GM19351 (cell line): Measurements from ENCODE around the gene DOCK9.

Source experiments
- ATAC-seq: cut with Tn5 transposase; IDR thresholded peaks from one replicate; pipeline ENCODE4 v1.9.1; 2021; ENCODE audit warnings: mild to moderate bottlenecking, moderate library complexity; ENCODE audit not compliant: unreplicated experiment

Gene DOCK9

DNA sequence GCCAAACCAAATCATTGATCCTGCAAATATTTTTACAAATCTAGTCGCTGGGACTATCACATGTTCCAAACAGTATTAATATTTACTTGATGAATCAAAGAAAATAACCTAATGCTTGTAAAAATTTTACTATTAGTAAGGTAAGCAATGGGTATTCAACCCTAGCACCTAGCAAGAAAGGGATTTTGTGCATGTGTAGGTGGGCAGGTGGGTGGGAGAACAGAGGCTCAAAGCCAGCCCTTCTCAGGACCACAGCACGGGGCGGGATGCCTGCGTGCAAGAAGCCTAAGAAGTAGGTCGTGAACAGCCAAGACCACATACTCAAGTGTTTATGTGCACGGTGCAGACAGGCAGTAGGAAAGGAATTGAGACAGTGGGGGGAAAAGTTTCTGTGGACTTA lies 26.6 kb downstream of the DOCK9 start:
- ATAC-seq, result no peak

DNA sequence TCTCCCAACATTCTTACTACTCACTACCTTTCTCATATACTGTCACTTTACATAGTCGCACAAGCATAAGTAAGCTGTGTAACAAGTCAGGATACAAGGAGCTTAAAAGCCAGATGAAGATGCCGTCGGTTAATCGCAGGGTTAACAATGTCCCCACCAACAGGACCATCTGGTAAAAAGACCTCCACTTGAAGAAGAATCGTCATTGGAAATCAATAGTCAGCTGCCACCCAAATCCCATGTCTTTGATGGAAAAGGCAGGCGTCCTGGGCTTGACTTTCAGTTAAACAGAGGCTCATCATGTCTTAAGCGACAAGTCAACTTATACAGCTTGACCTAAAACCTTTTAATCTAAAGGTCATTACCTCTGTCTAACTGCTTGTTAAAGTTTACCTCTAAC lies 27.2 kb downstream of the DOCK9 start:
- ATAC-seq, result no peak

DNA sequence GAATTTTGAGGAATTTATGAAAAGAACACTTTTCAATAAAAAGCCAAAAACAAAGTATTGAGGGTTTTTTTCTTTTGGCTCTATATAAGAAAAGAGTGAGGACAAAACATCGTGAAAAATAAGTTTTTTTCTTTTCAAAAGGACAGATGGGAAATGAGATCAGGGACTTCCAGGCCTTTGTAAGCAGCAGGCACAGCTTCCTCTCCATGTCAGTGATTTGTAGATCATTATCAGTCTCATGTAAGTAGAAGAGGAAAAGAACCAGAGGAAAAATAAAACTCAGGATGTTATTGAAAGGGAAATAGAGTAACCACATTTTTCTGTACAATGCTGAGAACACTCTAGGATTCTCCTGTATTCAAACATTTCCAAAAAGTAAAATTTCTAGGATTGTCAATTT lies 29.9 kb downstream of the DOCK9 start:
- no peak for ATAC-seq

DNA sequence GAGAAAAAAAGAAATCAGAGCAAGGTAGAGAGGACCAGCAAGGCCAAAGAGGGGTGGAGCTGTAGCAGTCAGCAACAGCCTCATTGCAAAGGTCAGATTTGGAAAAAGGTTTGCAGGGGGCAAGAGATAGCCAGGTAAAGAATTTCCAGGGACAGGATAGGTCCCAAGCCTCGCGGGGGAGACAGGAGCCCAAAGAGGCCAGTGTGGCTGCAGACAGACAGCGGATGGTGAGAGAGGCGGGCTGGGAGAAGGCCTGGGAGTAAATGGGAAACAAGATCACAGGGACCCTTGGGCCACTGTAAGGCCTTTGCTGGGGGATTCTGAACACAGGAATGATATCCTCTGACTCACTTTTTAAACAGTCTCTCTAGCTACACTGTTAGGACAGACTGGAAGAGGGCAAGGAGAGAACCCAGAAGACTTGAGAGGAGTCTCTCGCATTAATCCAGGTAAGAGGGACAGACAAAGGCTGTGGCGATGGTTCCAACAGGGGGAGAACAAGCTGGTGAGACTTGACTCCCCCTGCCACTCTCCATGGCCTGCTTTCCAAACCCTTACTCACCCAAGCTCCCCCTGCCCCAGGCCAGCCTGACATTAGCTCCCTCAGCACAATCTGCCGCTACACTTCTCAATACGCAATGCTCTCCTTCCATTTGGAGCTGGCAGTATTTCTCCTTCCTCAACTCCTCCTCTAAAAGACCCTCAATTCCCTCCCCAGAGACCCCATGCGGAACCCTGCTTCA lies 31.8 kb downstream of the DOCK9 start:
- ATAC-seq, result no peak

DNA sequence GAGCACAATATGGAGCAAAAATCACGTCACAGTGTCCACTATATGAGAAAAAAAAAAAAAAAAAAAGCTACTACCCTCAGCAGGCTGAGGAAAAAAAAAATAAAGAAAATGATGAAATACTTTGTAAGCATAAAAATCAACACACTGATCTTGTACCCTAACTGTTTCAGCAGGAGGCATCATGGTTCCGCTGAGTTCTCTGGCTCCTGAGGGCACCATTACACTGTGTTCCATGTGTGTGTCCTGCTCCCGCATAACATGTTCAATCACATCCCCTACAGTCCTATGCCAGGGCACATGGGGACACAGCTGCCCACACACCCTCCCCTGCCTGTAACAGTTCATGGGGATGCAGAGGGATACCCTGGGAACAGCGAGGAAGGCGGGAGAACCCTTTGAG lies 33.5 kb downstream of the DOCK9 start:
- no peak for ATAC-seq

DNA sequence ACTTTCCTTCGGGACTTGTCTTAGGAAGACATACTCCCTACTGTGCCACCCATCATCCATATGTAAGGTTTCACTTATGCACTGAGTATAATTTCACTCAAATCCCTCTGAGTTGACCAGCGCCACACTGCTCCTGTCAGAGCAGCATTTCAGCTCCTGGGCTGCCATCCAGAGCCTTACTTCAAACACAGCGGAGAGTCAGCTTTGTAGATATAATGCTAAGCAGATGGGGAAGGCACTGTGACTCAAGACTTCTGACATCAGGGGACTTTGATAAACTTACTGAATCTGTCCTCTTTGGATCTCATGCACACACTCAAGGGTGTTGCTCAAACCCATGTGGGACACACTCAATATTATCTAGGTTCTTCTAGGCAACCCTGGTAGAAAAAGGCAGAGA lies 34.9 kb downstream of the DOCK9 start:
- no peak for ATAC-seq

DNA sequence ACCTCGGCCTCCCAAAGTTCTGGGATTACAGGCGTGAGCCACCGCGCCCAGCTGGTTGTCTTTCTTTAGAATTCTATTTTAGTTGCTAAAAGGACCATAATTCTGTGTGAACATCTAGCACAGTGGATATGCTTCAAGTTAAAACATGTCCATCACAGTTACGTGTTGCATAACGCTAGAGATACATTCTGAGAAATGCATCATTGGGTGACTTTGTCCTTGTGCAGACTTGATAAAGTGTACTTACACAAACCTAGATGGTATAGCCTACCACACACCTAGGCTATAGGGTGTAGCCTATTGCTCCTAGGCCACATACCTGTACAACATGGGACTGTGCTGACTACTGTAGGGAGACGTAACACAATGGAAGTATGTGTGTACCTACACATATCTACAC lies 35.4 kb downstream of the DOCK9 start:
- ATAC-seq, result no peak

DNA sequence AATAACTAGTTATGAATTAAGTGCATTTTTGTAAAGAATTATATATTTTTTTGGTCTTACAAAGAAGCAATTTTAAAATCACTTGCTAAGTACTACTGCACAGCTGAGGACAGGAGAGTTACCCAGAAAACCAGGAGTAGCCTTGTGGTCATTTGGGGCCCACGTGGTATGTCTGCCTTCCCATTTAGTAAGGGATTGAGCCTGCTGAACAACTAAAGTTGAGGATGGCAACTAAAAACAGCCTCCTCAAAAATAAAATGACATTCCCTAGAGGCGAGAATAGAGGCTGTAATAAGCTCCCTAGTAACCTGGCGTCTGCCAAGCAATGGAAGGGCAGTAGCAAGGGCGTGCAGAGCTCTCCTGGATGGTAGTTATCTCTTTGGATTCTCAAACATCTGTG lies 36.3 kb downstream of the DOCK9 start:
- ATAC-seq, result no peak

DNA sequence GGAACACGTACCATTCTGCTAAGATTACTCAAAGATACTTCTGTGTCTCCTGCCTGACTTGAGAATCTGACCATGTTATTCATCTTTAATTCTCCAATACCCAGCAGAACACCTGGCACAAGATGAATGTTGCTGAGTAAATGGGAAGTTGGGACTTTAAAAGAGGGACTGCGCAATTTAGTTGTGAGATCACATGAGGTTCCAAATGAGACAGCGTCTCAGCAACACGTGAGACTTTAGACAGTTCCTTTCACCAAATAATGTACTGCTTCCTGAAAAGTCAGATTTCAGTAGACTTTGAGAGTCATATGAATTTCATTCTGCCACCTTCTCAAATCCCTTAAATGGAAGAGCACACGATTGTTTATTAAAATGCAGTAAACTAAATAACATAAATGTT lies 36.7 kb downstream of the DOCK9 start:
- no peak for ATAC-seq

DNA sequence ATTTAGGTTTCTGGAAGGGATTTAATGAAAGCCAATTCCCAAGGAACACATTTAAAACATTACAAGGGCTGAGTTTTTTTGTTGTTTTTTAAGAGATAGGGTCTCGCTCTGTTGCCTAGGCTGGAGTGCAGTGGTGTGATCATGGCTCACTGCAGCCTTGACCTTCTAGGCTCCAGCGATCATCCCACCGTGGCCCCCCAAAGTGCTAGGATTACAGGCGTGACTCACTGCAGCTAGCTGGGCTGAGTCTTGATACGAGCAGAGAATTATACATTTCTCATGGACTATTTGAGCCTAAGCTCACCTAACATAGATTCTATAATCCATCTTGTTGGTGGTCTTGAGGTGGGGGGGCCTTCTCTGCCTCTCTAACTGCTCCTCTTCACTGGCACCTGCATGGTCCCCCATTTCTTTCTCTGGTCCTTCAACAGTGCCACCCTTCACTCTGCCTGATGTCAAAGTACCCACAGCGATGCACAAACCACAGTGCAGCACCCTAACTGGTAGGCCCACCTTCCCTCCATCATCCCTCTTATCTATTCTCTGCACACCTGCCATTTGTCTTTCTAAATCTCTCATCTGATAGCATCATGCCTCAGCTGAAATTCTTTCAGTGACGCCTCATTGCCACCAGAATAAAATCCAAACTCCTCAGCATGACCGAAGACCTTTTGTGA lies 37.4 kb downstream of the DOCK9 start:
- ATAC-seq, result no peak

DNA sequence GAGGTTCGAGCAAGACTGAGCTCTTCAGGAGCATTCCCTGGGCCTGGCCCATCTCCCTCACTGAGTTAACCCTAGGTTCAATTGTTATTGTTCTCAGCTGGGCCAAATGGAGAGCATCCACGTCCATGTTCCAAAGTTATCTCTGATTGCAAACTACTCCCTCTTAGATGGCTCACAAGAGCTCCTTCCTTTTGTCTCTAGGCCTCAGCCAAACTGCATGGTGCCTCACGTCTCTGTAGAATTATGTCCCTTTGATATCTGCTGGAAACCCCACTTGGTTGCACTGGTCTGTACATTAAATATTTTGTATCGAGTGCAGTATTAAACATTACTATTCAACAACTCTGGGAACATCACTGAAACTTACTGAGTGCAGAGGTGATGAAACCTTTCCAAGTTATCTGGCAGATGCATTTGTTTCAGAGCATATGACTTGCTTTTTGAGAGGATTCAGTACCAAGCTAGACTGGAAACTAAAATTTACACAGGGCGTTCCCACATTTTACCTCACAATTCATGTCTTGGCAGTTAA lies 38.1 kb downstream of the DOCK9 start:
- ATAC-seq, result no peak

DNA sequence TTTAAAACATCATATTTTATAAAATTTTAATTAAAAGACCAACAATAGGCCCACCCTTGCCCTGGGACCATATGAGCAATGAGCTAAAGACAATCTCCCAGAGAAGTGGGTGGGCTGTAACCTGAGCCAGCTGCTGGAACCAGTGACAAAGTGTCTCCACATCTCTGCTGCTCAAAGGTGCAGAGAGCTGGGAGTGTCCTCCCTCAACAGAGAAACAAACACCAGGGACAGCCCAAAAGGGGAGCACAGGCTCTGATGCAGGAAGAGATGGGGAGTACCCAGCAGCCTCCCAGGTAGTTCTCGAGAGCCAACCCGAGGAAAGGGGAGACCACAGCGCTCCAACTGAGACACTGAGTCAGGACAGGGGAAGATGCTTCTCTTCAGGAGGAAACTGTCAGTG lies 39.1 kb downstream of the DOCK9 start:
- no peak for ATAC-seq

DNA sequence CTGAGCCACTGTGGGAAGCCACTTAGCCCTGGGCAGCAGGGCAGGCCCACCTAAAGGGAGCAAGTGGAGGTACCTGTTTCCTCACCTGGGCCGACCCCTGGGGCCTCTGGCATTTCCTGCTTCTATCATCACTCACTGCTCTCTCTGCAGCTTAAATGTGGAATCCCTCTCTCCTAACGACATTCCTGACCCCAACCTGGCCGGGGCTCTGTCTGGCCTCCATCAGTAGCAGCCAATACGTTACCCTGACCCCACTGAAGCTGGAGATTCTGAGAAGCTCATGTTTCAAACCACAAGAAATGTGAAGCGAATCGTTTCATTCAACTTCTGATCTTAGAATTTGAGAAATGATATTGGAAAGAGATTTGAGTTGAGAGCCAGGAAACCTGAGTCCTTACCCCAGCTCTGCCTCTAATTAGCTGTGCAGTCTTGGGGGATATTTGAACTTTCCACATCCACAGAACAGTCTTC lies 39.9 kb downstream of the DOCK9 start:
- ATAC-seq, result no peak

DNA sequence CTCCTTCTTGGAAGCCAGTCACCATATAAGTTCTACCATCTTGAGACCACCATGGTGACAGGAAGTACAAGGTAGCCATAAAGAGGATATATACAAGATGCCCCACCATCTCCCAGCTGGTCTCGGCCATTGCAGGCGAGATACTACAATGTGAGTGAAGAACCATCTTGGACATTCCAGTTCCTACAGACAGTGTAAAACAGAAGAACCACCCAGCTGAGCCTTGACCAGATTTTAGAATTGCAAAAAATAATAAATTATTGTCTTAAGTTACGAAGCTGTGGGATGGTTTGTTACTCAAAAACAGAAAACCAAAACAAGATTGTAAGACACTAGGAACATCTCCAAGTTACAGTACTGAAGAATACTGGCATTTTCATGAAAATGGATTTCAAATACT lies 43.6 kb downstream of the DOCK9 start:
- no peak for ATAC-seq

DNA sequence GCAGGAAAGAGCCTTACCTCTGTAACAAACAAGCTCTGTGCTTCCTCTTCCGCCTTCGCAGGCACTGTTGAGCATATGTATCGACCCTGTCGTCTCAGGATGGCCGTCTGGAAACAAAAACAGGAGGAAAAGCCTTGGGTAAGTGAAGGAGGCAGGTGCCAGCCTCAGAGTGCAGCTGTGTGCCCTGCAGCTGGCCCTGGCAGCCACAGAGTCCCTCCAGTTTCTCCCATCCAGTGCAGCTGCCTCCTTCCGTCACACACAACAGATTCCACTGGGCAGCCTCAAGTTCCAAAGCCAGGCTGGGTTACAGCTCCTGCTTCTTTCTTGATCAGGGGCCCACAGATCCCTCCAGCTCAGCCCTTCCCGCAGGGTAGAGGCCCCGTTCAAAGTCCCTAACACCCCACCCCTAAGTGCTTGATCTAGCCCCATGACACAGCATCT lies 47.7 kb downstream of the DOCK9 start:
- ATAC-seq, result no peak

DNA sequence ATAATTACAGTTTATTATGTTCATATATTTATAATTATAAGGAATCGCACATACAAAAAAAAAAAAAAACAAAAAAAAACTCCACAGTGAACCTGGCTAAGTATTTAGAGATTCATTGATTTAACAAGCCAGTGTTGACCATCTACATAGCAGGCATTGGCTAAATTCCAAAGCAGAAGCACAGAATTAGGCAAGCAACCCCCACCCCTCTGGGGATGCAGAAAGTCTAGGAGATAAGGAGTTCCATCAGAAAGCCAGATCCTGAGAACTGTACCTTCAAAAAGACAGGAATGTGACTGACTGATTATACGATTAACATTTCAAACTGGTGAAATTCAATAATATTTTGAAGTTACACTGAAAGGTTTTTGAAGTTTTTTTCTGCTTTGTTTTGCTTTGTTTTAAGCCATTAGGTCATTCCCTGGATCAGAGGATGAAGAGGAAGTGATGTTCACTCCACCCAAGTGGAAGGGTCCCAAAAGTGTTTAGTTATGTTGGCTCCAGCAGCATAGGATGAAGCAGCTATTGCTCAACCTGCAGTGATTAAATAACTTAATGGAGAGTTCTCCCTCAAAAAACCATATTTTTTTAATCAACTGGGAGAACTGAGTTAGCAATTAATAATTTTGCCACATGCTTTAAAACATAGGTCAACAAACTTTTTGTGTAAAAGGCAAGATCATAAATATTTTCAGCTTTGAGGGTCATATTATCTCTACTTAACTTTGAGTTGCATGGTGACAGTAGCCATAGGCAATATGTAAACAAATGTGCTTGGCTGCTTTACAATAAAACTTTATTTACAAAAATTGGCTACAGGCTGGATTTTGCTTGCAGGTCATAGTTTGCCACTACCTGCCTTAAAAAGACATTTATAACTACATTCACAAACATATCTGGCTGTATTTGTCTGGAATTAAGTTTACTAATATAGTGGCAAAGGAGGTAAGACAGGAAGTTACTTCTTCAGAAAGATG lies 49.6 kb downstream of the DOCK9 start:
- no peak for ATAC-seq

DNA sequence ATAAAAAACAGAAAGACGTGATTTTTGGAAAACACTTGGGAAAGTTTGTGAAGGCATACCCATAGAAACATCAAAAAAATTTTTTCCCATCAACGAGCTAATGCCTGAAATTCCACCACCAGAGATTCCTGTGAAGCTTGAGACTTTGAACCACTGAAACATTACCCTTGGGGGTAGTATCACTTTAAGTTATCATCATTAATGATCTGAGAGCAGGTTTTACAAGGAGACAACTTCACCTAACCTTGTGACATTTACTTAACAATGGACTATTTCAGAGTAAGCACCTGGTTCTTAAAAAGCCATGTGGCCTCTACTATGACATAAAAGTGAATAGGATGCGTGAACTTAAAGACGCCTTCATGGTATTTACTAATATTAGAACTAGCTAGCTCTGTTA lies 51.9 kb downstream of the DOCK9 start:
- ATAC-seq, result no peak

DNA sequence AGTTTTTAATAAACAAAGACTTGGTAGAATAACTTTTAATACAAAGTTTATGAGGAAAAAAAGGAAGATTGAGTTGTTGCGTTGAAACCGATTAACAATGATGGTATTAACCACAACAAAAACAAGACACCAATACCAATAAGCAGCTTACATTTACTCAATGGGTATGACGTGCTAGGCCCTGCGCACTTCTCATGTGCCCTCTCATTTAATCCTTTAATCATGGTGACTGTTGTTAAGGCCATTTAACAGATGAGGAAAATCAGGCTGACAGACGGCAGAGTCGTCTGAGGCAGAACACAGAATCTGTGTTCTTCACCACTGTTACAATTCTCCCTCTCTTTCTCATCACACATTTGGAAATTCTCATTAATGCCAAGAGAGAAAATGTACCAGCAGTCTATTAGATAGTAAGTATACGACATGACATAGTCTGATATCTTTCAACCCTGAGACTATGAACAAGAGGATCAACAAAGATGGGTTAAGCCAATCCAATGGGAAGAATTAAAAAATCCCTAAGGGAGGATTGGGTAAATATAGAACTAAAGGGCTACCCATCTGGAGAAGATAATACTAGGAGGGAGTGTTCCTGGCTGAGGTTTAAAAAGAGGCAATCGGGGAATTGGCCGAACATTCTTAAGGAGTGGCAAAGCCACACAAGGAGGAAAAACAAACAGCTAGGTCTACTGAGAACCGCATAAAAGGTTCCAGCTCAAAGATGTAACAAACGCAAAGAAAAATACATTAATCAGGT lies 54.0 kb downstream of the DOCK9 start:
- ATAC-seq, result no peak

DNA sequence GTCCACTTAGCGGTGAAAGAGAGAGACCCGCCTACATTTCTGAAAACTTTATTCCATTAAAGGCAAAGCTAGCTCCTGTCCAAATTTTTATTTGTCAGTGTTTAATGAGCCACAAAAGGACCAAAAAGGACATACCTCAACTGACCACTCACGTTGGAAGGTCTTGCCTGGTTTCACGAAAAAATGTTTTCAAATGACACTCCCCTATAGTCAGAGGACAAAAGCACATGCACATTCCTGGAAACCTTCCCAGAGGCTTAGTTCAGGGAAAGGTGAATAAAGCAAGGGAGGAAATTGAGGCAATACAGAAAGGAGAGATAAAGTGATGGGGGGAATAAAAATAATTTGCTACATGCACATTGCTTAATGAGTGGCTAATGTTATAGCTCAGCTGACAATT lies 55.6 kb downstream of the DOCK9 start:
- no peak for ATAC-seq

DNA sequence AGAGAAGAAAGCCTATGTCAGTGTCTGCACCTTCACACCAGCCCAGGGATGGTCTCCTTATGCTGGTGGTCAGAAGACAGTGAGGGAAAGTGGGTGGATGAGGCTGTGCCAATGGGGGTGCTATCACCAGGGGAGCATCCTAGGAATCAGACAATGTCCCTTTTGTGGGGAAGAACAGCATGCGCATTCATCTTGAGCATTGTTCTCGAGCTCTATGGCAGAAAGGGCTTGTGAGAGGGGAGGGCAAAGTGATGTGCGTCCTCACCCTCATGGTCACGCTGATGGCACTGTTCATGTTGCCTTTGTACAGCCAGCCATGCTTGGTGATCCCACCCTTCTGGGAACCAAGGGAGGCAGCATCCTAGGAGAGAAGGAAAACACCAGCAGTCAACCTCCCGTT lies 56.1 kb downstream of the DOCK9 start:
- no peak for ATAC-seq
